Measurements from ENCODE around the gene DTX3.
"Not testable (repeated sequence)": the region's sequence is repeated elsewhere in the genome, so short reads cannot be mapped to it uniquely, and the experiment has no call there.

DTX3 gene

DNA sequence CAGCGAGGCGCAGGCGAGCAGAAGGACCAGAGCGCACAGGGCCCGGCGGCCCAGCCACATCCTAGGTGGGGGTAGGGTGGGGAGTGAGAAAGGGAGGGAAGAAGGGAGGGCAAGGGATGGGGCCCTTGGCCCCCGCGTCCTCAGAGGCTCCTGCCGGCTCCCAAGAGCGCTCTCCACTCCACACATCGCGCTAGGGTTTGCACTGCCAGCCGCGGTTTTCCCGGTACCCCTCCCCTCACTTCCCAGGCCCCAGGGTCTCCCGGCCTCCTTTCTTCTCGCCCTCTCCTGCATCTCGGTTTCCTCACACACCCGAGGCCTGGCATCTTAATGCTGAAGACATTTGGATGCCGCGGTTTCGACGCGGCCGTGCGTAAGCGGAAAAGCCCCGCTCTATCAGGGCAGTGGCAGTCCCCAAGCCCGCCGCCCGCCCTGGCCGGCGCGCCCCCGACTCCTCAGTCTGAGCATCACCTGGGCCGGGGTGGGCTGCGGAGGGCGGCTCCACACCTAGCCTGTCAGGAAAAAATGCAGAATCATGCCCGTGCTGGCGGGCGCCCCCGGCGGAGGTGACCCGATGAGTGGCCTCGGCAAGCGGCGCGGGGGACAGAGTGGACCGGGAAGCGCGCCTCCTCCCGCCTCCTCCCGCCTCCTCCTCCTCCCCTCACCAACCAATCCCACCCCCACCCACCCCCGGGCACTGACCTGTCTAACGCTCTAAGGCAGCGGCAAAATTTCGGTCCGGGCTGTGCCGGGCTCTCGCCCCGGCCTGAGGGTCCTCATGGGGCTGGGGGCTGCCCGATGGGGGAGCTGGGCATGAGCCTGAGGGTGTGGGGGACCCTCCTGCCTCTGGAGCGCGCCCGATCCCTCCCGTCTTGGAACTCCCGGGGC lies 27.7 kb downstream of the DTX3 start:
- Mint-ChIP-seq H3K4me3 (peak overlapping the region; percentile 68), H3K9me3 (no peaks in the 10 kb centered on the region), H3K27ac (no peak overlapping the region), H3K4me1 (peaks cover 14% of the 10 kb centered on the region), H3K27me3 (ENCODE audit: low read depth, poor library complexity) (peaks cover 98% of the 10 kb centered on the region), H3K36me3 (ENCODE audit: low read depth) (no peaks in the 10 kb centered on the region)
- TF ChIP-seq CTCF (IDR thresholded peaks at IDR 0.05), result no peak
- peak; percentile 53 for DNase-seq

GRCh38 chr12:57632958-57633840 lies 28.6 kb downstream of the DTX3 start, which contains the start of gene B4GALNT1:
Gene B4GALNT1 (minus strand): TSS chr12:57633201. CDS start chr12:57632132, 1,069 bp downstream.
- Mint-ChIP-seq H3K9me3 (no peaks in the 10 kb centered on the region), H3K27me3 (ENCODE audit: low read depth, poor library complexity) (peaks cover 98% of the 10 kb centered on the region), H3K27ac (no peak within 1 kb of the TSS), H3K4me1 (peaks cover 9% of the 10 kb centered on the region), H3K36me3 (ENCODE audit: low read depth) (no peaks in the 10 kb centered on the region), H3K4me3 (peak within 1 kb of the TSS; percentile 68)
- peak; percentile 86 for DNase-seq
- peak; percentile 86 for TF ChIP-seq CTCF (IDR thresholded peaks at IDR 0.05)

DNA sequence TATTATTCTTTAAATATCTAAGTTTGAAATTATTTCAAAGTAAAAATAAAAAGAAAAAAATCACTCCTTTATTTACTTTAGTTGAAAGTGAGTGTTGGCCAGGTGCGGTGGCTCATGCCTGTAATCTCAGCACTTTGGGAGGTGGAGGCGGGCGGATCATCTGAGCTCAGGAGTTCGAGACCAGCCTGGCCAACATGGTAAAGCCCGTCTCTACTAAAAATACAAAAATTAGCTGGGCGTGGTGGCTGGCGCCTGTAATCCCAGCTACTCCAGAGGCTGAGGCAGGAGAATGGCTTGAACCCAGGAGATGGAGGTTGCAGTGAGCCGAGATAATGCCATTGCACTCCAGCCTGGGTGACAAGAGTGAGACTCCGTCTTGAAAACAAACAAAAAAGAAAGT lies 32.1 kb downstream of the DTX3 start:
- not testable (repeated sequence) for H3K27ac Mint-ChIP-seq; H3K36me3 Mint-ChIP-seq (ENCODE audit: low read depth); H3K9me3 Mint-ChIP-seq; H3K4me3 Mint-ChIP-seq; DNase-seq; H3K4me1 Mint-ChIP-seq
- H3K27me3 Mint-ChIP-seq (ENCODE audit: low read depth, poor library complexity), result peaks cover 95% of the 10 kb centered on the region

GRCh38 chr12:57637364-57637763 lies 32.7 kb downstream of the DTX3 start:
- DNase-seq, result no peak
- Mint-ChIP-seq H3K9me3 (peaks cover 10% of the 10 kb centered on the region), H3K27ac (no peak overlapping the region), H3K27me3 (ENCODE audit: low read depth, poor library complexity) (peaks cover 90% of the 10 kb centered on the region), H3K4me3 (no peak overlapping the region), H3K4me1 (no peaks in the 10 kb centered on the region), H3K36me3 (ENCODE audit: low read depth) (no peaks in the 10 kb centered on the region)
- TF ChIP-seq CTCF (IDR thresholded peaks at IDR 0.05), result no peak

DNA sequence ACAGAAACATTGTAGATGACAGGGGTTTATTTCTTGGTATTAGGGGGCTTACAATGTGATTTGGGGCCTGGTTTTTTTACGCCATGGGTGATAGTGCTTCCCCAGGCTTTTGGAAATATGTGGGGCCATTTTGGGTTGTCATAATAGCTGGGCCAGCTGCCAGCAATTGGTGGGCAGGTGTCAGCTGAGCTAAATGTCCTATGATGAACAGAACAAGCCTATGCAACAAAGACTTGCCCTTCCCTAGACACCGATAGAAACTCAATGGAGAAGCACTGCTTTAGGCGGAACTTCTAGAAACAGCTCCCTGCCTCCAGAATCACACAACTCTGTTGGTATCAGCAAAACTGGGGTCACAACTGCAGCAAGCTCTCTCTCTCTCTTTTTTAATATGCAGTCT lies 33.5 kb downstream of the DTX3 start:
- Mint-ChIP-seq H3K4me3 (no peak overlapping the region), H3K4me1 (no peaks in the 10 kb centered on the region), H3K36me3 (ENCODE audit: low read depth) (no peaks in the 10 kb centered on the region), H3K9me3 (peaks cover 11% of the 10 kb centered on the region), H3K27me3 (ENCODE audit: low read depth, poor library complexity) (peaks cover 84% of the 10 kb centered on the region), H3K27ac (no peak overlapping the region)
- TF ChIP-seq CTCF (IDR thresholded peaks at IDR 0.05), result no peak
- DNase-seq, result no peak

Measured in nephron progenitor cell (in vitro differentiated cells).